Ecto neural progenitor cell (in vitro differentiated cells): ENCODE results near the gene POLR2H.
A peak's percentile ranks its signal among the peaks of the same experiment; 100 is the strongest.
"Not testable (repeated sequence)": the region's sequence is repeated elsewhere in the genome, so short reads cannot be mapped to it uniquely, and the experiment has no call there.

Source experiments
- DNase-seq: peaks from one replicate; pipeline ENCODE4 v3.0.0-alpha.2; 2018; ENCODE audit warnings: low spot score

POLR2H gene

GRCh38 chr3:184335661-184336546 lies 25.6 kb upstream of the POLR2H start:
- DNase-seq = peak; percentile 95

DNA sequence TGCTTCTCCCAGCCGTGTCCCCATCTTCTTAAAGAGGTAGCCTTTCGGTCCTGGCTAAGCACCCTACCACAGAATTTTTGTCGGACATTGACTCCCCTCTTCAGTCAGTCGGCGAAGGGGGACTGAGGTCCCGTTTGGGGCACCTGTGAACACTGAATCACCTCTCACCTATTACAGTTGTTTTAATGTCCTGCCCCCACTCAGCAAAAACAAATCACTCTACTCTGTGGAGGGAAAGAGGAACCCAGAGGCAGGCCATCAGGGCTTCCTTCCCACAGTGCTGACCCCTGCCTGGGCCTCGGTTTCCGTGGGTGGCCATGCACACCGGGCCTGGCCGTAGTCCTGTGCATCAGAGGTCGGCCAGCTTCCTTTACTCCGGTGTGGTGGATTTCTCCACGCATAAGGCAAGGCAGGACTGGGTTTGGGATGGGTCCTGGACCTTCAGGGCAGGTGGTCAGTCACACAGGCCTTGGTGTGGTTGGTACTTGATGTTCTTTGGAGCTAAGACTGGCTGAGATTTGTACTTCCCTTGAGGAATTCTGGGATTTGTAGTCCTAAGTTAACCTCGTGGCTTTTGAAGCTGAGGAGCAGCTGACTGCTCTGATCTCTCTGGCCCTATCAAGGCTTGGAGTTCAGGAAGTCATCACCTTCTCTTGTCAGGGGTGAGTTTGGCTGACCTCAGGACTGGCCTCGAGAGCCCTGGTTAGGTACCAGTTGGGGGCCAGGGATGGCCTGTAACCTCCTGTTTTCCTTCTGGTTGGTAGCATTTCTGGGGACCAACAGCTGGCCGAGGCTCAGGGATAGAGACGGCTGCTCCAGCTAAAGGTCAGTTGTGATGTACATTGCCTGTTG lies 24.7 kb upstream of the POLR2H start:
- DNase-seq = peak; percentile 61

DNA sequence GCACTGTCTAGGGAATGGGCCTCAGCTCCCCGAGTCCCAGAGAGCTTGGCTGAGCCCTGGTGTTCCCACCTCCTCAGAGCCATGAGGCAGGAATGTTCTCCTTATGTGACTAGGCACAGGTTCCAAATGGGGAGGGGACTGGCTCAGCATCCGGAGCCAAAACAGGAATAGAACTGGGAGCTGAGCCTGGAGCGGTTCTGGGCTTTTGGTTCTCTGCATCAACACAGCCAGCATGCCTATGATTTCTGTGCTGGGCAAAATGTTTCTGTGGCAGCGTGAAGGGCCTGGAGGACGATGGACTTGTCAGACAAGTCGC lies 24.2 kb upstream of the POLR2H start, which contains the start of gene FAM131A:
Gene FAM131A (plus strand): TSS at position 202 of the 316 bp plus-strand sequence. CDS start 31 bp downstream, at position 233.
- no peak for DNase-seq

DNA sequence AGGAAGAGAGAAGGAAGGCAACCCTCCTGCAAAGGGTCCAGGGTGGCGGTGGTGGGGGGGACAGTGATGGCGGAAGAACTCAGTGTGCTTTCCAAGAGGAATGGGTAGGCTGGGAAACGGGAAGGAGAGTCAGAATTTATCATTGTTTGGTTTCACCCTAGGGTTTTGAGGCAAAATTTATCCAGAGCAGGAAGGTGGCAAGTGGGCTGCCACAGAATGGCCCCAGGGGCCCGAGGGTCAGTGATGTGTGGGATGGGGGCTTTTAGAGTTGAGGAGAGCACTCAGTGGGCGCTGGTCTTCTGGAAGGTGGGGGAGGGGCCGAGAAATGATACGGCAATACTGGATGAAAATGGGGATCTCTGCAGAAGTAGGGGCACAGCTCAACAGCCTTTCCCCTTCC lies 23.5 kb upstream of the POLR2H start:
- no peak for DNase-seq

DNA sequence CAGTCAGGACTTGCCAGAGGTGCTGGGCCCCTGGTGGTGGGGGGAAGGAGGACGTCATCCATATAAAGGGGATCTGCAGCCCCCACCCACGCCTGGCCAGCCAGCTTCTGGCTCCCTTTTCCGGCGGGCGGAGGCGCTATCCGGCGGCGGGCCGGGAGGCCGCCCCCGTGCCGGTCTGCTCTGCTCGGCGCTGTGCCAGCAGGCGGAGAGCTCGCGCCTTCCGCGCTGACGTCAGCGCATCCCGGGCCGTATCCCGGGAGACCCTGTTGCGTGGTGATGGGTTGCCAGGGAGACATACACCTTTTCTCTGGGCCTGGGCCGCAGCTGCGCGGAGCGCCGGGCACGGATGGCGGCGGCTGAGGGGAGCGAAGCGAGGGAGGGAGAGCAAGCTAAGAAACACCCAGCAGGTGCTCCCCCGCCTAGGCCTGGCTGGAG lies 23.0 kb upstream of the POLR2H start:
- DNase-seq = peak; percentile 92

GRCh38 chr3:184339001-184339400 lies 22.5 kb upstream of the POLR2H start:
- DNase-seq = no peak

- DNase-seq = not testable (repeated sequence)
Observed at GRCh38 chr3:184339451-184340135, 21.9 kb upstream of the POLR2H start.

DNA sequence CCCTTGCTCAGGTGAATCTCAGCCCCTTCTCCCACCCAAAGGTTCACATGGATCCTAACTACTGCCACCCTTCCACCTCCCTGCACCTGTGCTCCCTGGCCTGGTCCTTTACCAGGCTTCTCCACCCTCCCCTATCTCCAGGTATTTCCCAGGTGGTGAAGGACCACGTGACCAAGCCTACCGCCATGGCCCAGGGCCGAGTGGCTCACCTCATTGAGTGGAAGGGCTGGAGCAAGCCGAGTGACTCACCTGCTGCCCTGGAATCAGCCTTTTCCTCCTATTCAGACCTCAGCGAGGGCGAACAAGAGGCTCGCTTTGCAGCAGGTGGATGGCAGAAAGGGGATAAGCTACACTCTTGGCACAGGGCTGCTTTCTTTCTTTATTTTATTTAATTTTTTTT lies 19.6 kb upstream of the POLR2H start:
- no peak for DNase-seq

DNA sequence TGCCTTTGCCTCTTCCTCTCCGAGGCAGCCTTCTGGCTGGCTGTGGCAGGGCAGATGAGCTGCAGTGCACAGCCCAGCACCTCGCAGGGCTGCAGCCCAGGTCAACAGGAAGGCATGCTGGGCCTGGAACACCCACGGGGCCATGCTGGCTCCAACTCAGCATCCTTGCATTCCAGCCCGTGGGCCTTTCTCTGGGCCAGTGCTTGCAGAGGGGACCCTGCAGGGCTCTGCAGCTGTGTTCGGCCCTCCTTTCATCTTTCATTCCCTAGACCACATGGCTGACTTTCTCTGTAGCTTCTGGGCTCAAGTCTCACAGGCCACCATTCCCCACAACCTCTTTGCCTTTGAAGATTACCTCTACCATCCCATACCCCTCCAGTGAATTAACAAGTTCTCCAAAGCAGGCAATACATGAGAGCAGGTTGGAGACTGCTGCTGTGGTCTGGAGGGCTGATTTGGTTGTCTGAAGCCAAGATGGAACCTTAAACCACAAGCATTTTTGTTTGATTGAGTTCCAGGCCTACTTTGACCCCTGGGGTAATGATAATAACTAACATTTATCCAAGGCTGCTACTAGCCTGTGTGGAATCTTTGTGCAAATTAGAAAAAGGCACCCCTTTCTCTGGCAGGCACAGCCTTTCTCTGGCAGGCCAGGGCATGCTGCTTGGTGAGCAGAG lies 18.2 kb upstream of the POLR2H start:
- no peak for DNase-seq

- no peak for DNase-seq
Observed at GRCh38 chr3:184344579-184345316, 16.8 kb upstream of the POLR2H start.

DNA sequence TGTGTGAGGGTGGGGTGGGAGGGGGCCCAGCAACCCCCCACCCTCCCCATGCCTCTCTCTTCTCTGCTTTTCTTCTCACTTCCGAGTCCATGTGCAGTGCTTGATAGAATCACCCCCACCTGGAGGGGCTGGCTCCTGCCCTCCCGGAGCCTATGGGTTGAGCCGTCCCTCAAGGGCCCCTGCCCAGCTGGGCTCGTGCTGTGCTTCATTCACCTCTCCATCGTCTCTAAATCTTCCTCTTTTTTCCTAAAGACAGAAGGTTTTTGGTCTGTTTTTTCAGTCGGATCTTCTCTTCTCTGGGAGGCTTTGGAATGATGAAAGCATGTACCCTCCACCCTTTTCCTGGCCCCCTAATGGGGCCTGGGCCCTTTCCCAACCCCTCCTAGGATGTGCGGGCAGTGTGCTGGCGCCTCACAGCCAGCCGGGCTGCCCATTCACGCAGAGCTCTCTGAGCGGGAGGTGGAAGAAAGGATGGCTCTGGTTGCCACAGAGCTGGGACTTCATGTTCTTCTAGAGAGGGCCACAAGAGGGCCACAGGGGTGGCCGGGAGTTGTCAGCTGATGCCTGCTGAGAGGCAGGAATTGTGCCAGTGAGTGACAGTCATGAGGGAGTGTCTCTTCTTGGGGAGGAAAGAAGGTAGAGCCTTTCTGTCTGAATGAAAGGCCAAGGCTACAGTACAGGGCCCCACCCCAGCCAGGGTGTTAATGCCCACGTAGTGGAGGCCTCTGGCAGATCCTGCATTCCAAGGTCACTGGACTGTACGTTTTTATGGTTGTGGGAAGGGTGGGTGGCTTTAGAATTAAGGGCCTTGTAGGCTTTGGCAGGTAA lies 16.0 kb upstream of the POLR2H start:
- peak; percentile 75 for DNase-seq

DNA sequence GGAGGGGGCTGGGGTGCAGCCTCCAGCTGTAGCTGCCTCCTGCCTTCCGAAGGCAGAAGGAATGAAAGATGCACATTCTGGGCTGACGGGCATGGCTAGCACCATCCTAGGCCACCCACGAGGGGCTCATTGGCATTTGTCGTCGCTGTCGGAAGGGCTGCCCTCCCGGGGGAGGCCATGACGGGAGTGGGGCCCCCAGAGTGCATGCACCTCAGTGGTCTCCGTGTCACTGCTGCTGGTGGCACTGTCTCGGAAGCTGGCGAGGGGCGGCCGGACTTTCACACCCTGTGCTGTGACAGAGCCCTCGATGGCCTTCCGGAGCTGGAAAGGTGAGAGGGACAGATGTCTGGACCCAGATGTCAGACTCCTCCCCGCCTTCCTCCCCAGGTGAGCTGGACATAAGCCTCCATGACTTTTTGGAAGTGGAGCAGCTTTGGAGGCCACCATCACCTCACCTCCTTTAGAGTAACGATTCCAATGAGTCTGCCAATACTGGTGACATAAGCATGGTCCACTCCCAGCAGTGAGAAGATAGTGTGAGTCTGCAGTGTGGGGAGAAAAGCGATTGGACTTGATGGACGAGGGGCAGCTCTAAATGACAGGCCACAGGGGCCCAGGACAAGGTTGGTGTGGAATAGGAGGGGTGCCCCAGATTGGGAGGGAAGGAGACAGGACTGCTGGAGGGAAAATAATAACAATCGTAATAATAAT lies 14.9 kb upstream of the POLR2H start:
- no peak for DNase-seq

GRCh38 chr3:184347321-184348056 lies 14.0 kb upstream of the POLR2H start:
- no peak for DNase-seq

DNA sequence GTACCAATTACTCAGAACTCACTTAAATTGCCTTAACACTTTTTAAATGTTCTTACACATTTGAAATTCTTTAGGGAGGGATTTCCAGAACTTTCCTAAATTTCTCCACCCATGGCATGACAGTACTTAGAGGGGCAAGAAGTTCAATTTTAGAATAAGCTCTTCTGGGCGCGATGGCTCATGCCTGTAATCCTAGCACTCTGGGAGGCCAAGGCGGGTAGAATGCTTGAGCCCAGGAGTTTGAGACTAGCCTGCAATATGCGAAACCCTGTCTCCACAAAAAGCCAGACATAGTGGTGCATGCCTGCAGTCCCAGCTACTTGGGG lies 13.5 kb upstream of the POLR2H start:
- no peak for DNase-seq

- no peak for DNase-seq
Observed at GRCh38 chr3:184349563-184350470, 11.7 kb upstream of the POLR2H start.

DNA sequence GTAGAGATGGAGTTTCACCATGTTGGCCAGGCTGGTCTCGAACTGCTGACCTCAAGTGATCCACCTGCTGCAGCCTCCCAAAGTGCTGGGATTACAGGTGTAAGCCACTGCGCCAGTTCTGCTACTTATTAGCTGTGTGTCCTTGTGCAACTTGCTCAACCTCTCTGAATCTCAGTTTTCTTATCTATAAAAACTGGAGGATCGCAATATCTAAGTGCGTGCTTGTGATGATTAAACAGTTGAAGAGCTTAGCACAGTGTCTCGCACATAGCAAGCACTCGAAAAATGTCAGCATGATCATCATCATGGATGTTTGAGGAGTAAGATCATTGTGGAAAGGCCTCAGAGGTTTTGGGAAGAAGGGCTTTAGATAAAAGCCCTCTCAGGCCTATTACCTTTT lies 10.9 kb upstream of the POLR2H start:
- no peak for DNase-seq

DNA sequence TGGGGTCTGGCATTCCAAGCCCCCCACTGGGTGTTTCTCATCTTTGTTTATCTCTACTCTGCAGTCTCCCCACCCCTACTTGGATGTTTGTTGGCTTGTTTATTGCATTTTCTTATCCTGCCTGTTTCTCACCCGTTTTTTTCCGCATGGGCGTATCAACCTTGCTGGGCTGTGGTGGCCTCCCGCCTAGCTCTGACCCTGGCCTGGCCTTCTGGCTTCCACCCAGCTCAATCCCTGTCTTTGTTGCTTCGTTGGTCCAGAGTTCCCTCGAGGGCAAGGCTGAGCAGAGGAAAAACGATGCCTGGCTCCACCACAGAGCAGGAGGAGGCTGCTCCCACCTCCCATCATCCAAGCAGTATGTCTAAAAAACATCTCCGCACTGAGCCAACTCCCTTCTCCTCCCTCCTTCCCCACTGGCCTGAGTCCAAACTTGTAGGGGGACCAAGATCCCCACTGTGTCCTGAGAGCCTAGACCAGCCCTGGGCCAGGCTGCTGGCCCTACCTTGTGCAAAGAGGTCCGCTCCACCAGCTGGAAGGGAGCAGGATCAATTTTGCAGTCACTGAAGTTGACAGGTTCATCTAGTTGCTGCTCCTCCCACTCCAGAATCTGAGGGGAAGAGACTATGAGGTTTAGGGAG lies 9.9 kb upstream of the POLR2H start:
- DNase-seq = no peak
